H1 (cell line): Measurements from ENCODE around the gene CHRNA4. TPM values are rescaled to one million over a fixed set of nuclear protein-coding genes. Genes with fewer than 3 reads are reported as not detected.
A peak's percentile ranks its signal among the peaks of the same experiment; 100 is the strongest.

Experiments
- CTCF ChIA-PET: fragments of 300-600 bp; sonication (Branson Sonifier 250); formaldehyde crosslinking; loops from one replicate; lab custom pipeline; 2021; ENCODE audit not compliant: partially characterized antibody; lab: Charles Lee
- POLR2A ChIA-PET: fragments of 300-600 bp; sonication (Branson Sonifier 250); formaldehyde crosslinking; loops from one replicate; lab custom pipeline; 2021; ENCODE audit warnings: inconsistent platforms; ENCODE audit not compliant: partially characterized antibody; lab: Charles Lee
- DNase-seq, 2 experiments: peaks; one replicate each; pipeline versions ENCODE4 v3.0.0 to v3.0.0-alpha.2; 2010 to 2022; ENCODE audit warnings: low spot score in 2 of 2, low read depth in 1 of 2, mixed read lengths in 1 of 2
- FAIRE-seq: peaks from 2 replicates; lab custom pipeline; 2011; peaks lifted over from hg19 to GRCh38; lab: Jason Lieb, UNC
- H2AFZ ChIP-seq: 2 replicates; pipeline ENCODE4 v1.8.1; 2012; ENCODE audit warnings: low read length, inconsistent platforms
- H2AK5ac ChIP-seq: 2 replicates; pipeline ENCODE4 v1.6.1; 2013; ENCODE audit warnings: low read depth, low read length
- H2BK120ac ChIP-seq: replicated peaks from 2 replicates; pipeline ENCODE3; 2013; ENCODE audit warnings: low read depth, low read length, inconsistent platforms
- H2BK12ac ChIP-seq: 2 replicates; pipeline ENCODE4 v1.6.1; 2013; ENCODE audit warnings: low read depth, low read length
- H2BK15ac ChIP-seq: 2 replicates; pipeline ENCODE4 v1.6.1; 2013; ENCODE audit warnings: low read length
- H2BK20ac ChIP-seq: 2 replicates; pipeline ENCODE4 v1.6.1; 2013; ENCODE audit warnings: low read length
- H2BK5ac ChIP-seq: 2 replicates; pipeline ENCODE4 v1.6.1; 2013; ENCODE audit warnings: low read depth, low read length
- H3K14ac ChIP-seq: 2 replicates; pipeline ENCODE4 v1.6.1; 2013; ENCODE audit warnings: inconsistent platforms; ENCODE audit not compliant: insufficient read length
- H3K18ac ChIP-seq: 2 replicates; pipeline ENCODE4 v1.6.1; 2013; ENCODE audit warnings: low read length; ENCODE audit errors: extremely low read depth
- H3K23ac ChIP-seq: 2 replicates; pipeline ENCODE4 v1.6.1; 2013; ENCODE audit warnings: inconsistent platforms; ENCODE audit not compliant: insufficient read length
- H3K23me2 ChIP-seq: 2 replicates; pipeline ENCODE4 v1.6.1; 2013; ENCODE audit warnings: low read depth, low read length
- H3K27ac ChIP-seq: 2 replicates; pipeline ENCODE4 v1.6.1; 2011; ENCODE audit warnings: low read depth, low read length, inconsistent platforms
- H3K27me3 ChIP-seq, 4 experiments: replicated peaks in 1 of 4; 1 replicate in 1 of 4; 2 replicates in 3 of 4; pipeline versions ENCODE4 v1.6.1 to v1.8.1; 2011 to 2013; ENCODE audit warnings: low read length in 3 of 4, mild to moderate bottlenecking in 3 of 4, inconsistent platforms in 2 of 4, mixed read lengths in 2 of 4, moderate library complexity in 1 of 4; ENCODE audit not compliant: control insufficient read depth in 3 of 4, insufficient read depth in 3 of 4; ENCODE audit errors: extremely low read depth in 1 of 4
- H3K36me3 ChIP-seq, 4 experiments: 2 replicates each; pipeline versions ENCODE4 v1.6.1 to v1.8.1; 2011 to 2013; ENCODE audit warnings: mild to moderate bottlenecking in 4 of 4, low read length in 3 of 4, moderate library complexity in 2 of 4, control low read depth in 1 of 4, inconsistent platforms in 1 of 4; ENCODE audit not compliant: insufficient read depth in 4 of 4, control insufficient read depth in 2 of 4
- H3K4ac ChIP-seq: replicated peaks from 2 replicates; pipeline ENCODE3; 2013; ENCODE audit warnings: low read length, low read depth, mixed read lengths, inconsistent platforms; ENCODE audit not compliant: insufficient read length
- H3K4me1 ChIP-seq, 4 experiments: replicated peaks in 1 of 4; 1 replicate in 1 of 4; 2 replicates in 3 of 4; pipeline versions ENCODE4 v1.6.1 to v1.8.1; 2011 to 2013; ENCODE audit warnings: low read length in 3 of 4, inconsistent platforms in 2 of 4, mixed read lengths in 1 of 4; ENCODE audit not compliant: insufficient read depth in 4 of 4, control insufficient read depth in 3 of 4
- H3K4me2 ChIP-seq, 2 experiments: 2 replicates each; pipeline versions ENCODE4 v1.6.1 to v1.8.1; 2011 to 2013; ENCODE audit warnings: low read depth in 2 of 2, low read length in 2 of 2, control low read depth in 1 of 2, inconsistent platforms in 1 of 2, mild to moderate bottlenecking in 1 of 2; ENCODE audit not compliant: insufficient read depth in 1 of 2
- H3K4me3 ChIP-seq, 4 experiments: fragments of 200-600, 300-600 bp in 1 of 4; sonication (generic), shearing (Covaris generic), sonication (Bioruptor Twin) in 1 of 4; 2 replicates each; pipeline versions ENCODE4 v1.5.1 to v1.8.1; 2011 to 2016; ENCODE audit warnings: low read length in 4 of 4, low read depth in 3 of 4, control low read depth in 2 of 4, inconsistent platforms in 2 of 4, mild to moderate bottlenecking in 2 of 4, mixed read lengths in 1 of 4, moderate library complexity in 1 of 4; ENCODE audit not compliant: insufficient read depth in 2 of 4; ENCODE audit errors: extremely low read depth in 1 of 4
- H3K56ac ChIP-seq: replicated peaks from 2 replicates; pipeline ENCODE3; 2013; ENCODE audit warnings: low read depth, mild to moderate bottlenecking, mixed read lengths, low read length, inconsistent platforms; ENCODE audit not compliant: insufficient read length
- H3K79me1 ChIP-seq: 2 replicates; pipeline ENCODE4 v1.6.1; 2013; ENCODE audit warnings: low read depth, low read length, control low read depth
- H3K79me2 ChIP-seq, 2 experiments: 2 replicates each; pipeline versions ENCODE4 v1.6.1 to v1.8.1; 2012 to 2013; ENCODE audit warnings: low read length in 2 of 2, mild to moderate bottlenecking in 2 of 2, inconsistent platforms in 1 of 2; ENCODE audit not compliant: insufficient read depth in 2 of 2, control insufficient read depth in 1 of 2
- H3K9ac ChIP-seq, 4 experiments: replicated peaks in 1 of 4; 1 replicate in 1 of 4; 2 replicates in 3 of 4; pipeline versions ENCODE4 v1.6.1 to v1.8.1; 2011 to 2013; ENCODE audit warnings: low read depth in 3 of 4, low read length in 3 of 4, control low read depth in 2 of 4, mild to moderate bottlenecking in 2 of 4, moderate library complexity in 2 of 4, inconsistent platforms in 1 of 4; ENCODE audit errors: extremely low read depth in 1 of 4
- H3K9me3 ChIP-seq, 2 experiments: 2 replicates each; pipeline versions ENCODE4 v1.6.1 to v1.8.1; 2012 to 2013; ENCODE audit warnings: mild to moderate bottlenecking in 2 of 2, moderate library complexity in 2 of 2, control low read depth in 1 of 2, inconsistent platforms in 1 of 2, low read depth in 1 of 2, low read length in 1 of 2, mixed read lengths in 1 of 2; ENCODE audit not compliant: insufficient read depth in 2 of 2
- H4K20me1 ChIP-seq, 2 experiments: replicated peaks in 1 of 2; 2 replicates each; pipeline versions ENCODE3 to v1.8.1; 2011 to 2013; ENCODE audit warnings: inconsistent platforms in 2 of 2, low read length in 2 of 2, mild to moderate bottlenecking in 1 of 2; ENCODE audit not compliant: insufficient read depth in 2 of 2, control insufficient read depth in 1 of 2
- H4K5ac ChIP-seq: 2 replicates; pipeline ENCODE4 v1.6.1; 2013; ENCODE audit warnings: low read length, low read depth, mixed read lengths, inconsistent platforms; ENCODE audit not compliant: insufficient read length
- H4K8ac ChIP-seq: 2 replicates; pipeline ENCODE4 v1.8.0; 2013; ENCODE audit warnings: mild to moderate bottlenecking, moderate library complexity, low read length, inconsistent platforms; ENCODE audit not compliant: insufficient read depth; ENCODE audit errors: extremely low read depth
- H4K91ac ChIP-seq: replicated peaks from 2 replicates; pipeline ENCODE3; 2013; ENCODE audit warnings: low read length, mixed read lengths, inconsistent platforms; ENCODE audit not compliant: insufficient read length
- BCL11A ChIP-seq, 2 experiments: IDR thresholded peaks; one replicate each; pipeline ENCODE4 v1.6.1; 2011; ENCODE audit warnings: low read depth in 2 of 2, low read length in 2 of 2, mild to moderate bottlenecking in 2 of 2
- E2F6 ChIP-seq: IDR thresholded peaks from 2 replicates; pipeline ENCODE4 v1.6.1; 2012; ENCODE audit warnings: inconsistent platforms
- EP300 ChIP-seq, 2 experiments: IDR thresholded peaks; 1 replicate in 1 of 2; 2 replicates in 1 of 2; pipeline ENCODE4 v1.6.1; 2011 to 2012; ENCODE audit warnings: low read depth in 2 of 2, low read length in 2 of 2, mild to moderate bottlenecking in 2 of 2, borderline replicate concordance in 1 of 2, inconsistent platforms in 1 of 2, moderate library complexity in 1 of 2
- KDM1A ChIP-seq: fragments of 200-600, 300-600 bp; sonication (generic); IDR thresholded peaks from 2 replicates; pipeline ENCODE4 v1.7.1; 2016; ENCODE audit warnings: mild to moderate bottlenecking, low read length, borderline replicate concordance
- KDM4A ChIP-seq: IDR thresholded peaks from one replicate; pipeline ENCODE4 v1.7.1; 2012; ENCODE audit warnings: low read depth, mild to moderate bottlenecking, moderate library complexity, low read length, inconsistent platforms; ENCODE audit not compliant: severe bottlenecking
- NANOG ChIP-seq: IDR thresholded peaks from 2 replicates; pipeline ENCODE4 v1.6.1; 2011; ENCODE audit warnings: low read length, low read depth, mild to moderate bottlenecking, inconsistent platforms; ENCODE audit not compliant: insufficient read depth, poor library complexity, severe bottlenecking
- POU5F1 ChIP-seq: IDR thresholded peaks from 2 replicates; pipeline ENCODE4 v1.6.1; 2011; ENCODE audit warnings: low read depth, mild to moderate bottlenecking, low read length, moderate library complexity
- SIRT6 ChIP-seq: IDR thresholded peaks from one replicate; pipeline ENCODE4 v1.7.1; 2012; ENCODE audit warnings: low read length, inconsistent platforms
- ZNF274 ChIP-seq: IDR thresholded peaks from 2 replicates; pipeline ENCODE4 v1.7.0; 2012; ENCODE audit warnings: low read length, borderline replicate concordance; ENCODE audit errors: extremely low read depth
- WGBS, 2 experiments: shearing (Covaris generic) in 1 of 2; methylation state at CpG; one replicate each; pipeline versions ENCODE4 v1.1.6 to v1.1.7; 2013 to 2015; ENCODE audit warnings: low lambda C conversion rate in 2 of 2, mixed read lengths in 2 of 2, inconsistent platforms in 1 of 2, low coverage in 1 of 2, missing lambda C conversion rate in 1 of 2; ENCODE audit not compliant: insufficient replicate concordance in 2 of 2, insufficient coverage in 1 of 2, insufficient read length in 1 of 2; ENCODE audit errors: extremely low coverage in 1 of 2, missing lambda C conversion rate in 1 of 2; 5-methylcytosine and 5-hydroxymethylcytosine counted together
- polyA plus RNA-seq, 7 experiments: library from polyadenylated mRNA; depleted of rRNA in 3 of 7; stranded (reverse) in 5 of 7; unstranded in 2 of 7; fragments of >200 nt in 5 of 7; fragments of 200-250 nt in 2 of 7; gene quantifications; 1 replicate in 5 of 7; 2 replicates in 1 of 7; 4 replicates in 1 of 7; pipeline versions ENCODE4 v1.2.1 to v1.2.3, GENCODE V29; 2011 to 2013; ENCODE audit warnings: missing spikeins in 2 of 7, mixed read lengths in 2 of 7
- total RNA-seq: library from RNA; stranded (reverse); fragmentation: NEBNext Ultra II Directional; extraction: Animal tissue kit (Norgen Biotek cat#: 25700); gene quantifications from 2 replicates; pipeline ENCODE4 v1.2.1, GENCODE V29; 2021

Gene CHRNA4
- total and polyA plus RNA-seq, 2 of the 8 experiments (the other 6 are each of a cell fraction or from before 2014, with no cell fraction given) = 4.3 to 5.7 TPM

GRCh38 chr20:63351811-63352591, 9.1 kb downstream of the CHRNA4 start:
- no peak overlapping the region for H4K5ac ChIP-seq
- CTCF ChIA-PET = interaction anchor here (0.6 to 2.1 kb wide), 8 partner anchors 11 to 380 kb away, joined by 3 to 14 read pairs (median 4); no protein-coding TSS in a partner anchor
- H3K27ac ChIP-seq = no peak overlapping the region
- POLR2A ChIA-PET = interaction anchor here (0.8 to 1.6 kb wide), 3 partner anchors 10 to 58 kb away, joined by 3 read pairs; no protein-coding TSS in a partner anchor
- peaks cover 0 to 8% of the 10 kb centered on the region in 2 experiments; a peak in 2 of 4 replicates for H3K9me3 ChIP-seq
- H2BK20ac ChIP-seq = no peak overlapping the region
- DNase-seq = peak in 1 of 2 experiments; percentile 82
- no peaks in the 10 kb centered on the region for H3K36me3 ChIP-seq
- H3K23me2 ChIP-seq = no peaks in the 10 kb centered on the region
- H2BK12ac ChIP-seq = peak overlapping the region; percentile 80; the same call in 1 of the 2 replicates
- no peaks in the 10 kb centered on the region for H3K79me1 ChIP-seq
- H3K27me3 ChIP-seq = no peaks in the 10 kb centered on the region
- no peak overlapping the region for H3K9ac ChIP-seq
- H2BK5ac ChIP-seq = peak overlapping the region; percentile 66; the same call in 1 of the 2 replicates
- H3K4me3 ChIP-seq = no peak overlapping the region
- H3K18ac ChIP-seq = no peak overlapping the region; the same call in 1 of the 2 replicates
- WGBS, 2 experiments = 47% methylated on average over 23 of the region's 28 CpGs; no CpG with 5 or more reads in 1 of the 2 experiments
- no peak overlapping the region for H3K14ac ChIP-seq
- peaks cover 0 to 11% (median 8%) of the 10 kb centered on the region in 4 experiments; a peak in 5 of 7 replicates for H3K4me1 ChIP-seq
- H2AFZ ChIP-seq = no peak overlapping the region
- H2BK120ac ChIP-seq = no peak overlapping the region
- H4K8ac ChIP-seq = peak overlapping the region; percentile 69
- H3K4ac ChIP-seq = no peak overlapping the region
- no peak overlapping the region for H2BK15ac ChIP-seq
- no peak overlapping the region for H3K23ac ChIP-seq
- peak; percentile 13 for FAIRE-seq
- H4K91ac ChIP-seq = peak overlapping the region; percentile 26
- no peak overlapping the region for H3K56ac ChIP-seq
- H3K79me2 ChIP-seq = no peaks in the 10 kb centered on the region
- H3K4me2 ChIP-seq = peak overlapping the region; percentile 14 to 43; a peak in 1 of 4 replicates
- peaks cover 0 to 2% of the 10 kb centered on the region in 2 experiments for H4K20me1 ChIP-seq
- no peak overlapping the region for H2AK5ac ChIP-seq
- TF ChIP-seq POU5F1 (no peak), SIRT6 (no peak), E2F6 (no peak), ZNF274 (no peak), NANOG (no peak), KDM4A (no peak), EP300 (IDR thresholded peaks at IDR 0.05; ENCODE audit: borderline replicate concordance in 1 of 2, low read depth in 2 of 2, low read length in 2 of 2) (peak in 1 of 2 experiments; percentile 77; a peak in 1 of 3 replicates), KDM1A (no peak), BCL11A (IDR thresholded peaks at IDR 0.05; ENCODE audit: low read depth in 2 of 2, low read length in 2 of 2) (no peak)
